Esophagus squamous epithelium (tissue), 4 donors: ENCODE results near the gene SPEF2.

ENCODE experiments used
- CTCF ChIP-seq, 6 experiments: fragments of 450-650 bp in 4 of 6; fragments of 200-600 bp in 2 of 6; sonication (generic) in 2 of 6; IDR thresholded peaks; one replicate each; pipeline ENCODE4 v1.5.1; 2016 to 2019; ENCODE audit warnings: antibody characterized with exemption in 6 of 6, mild to moderate bottlenecking in 4 of 6, moderate library complexity in 4 of 6
- POLR2A ChIP-seq, 4 donors: fragments of 450-650 bp; IDR thresholded peaks; one replicate each; pipeline ENCODE4 v1.6.1; 2017; ENCODE audit warnings: antibody characterized with exemption in 4 of 4, mild to moderate bottlenecking in 4 of 4, moderate library complexity in 3 of 4

GRCh38 chr5:35855187-35855586, 237.5 kb downstream of the SPEF2 start:
- no peak for TF ChIP-seq CTCF (IDR thresholded peaks at IDR 0.05)
- no peak for TF ChIP-seq POLR2A (IDR thresholded peaks at IDR 0.05)
